KBM-7 (cell line): ENCODE data around the gene EPB41L4B.
"Not testable (repeated sequence)": the region's sequence is repeated elsewhere in the genome, so short reads cannot be mapped to it uniquely, and the experiment has no call there.

Experiments
- DNase-seq: peaks from one replicate; pipeline ENCODE4 v3.0.0-alpha.2; 2015
- in situ Hi-C: fragments of 300-500 bp; cut with MboI; formaldehyde crosslinking; loops from 2 replicates; pipeline ENCODE4 v1.14.3; 2020; ENCODE audit warnings: low sequenced_read_pairs, low pct_unique_long_range_greater_than_20kb, mixed read lengths

EPB41L4B gene

DNA sequence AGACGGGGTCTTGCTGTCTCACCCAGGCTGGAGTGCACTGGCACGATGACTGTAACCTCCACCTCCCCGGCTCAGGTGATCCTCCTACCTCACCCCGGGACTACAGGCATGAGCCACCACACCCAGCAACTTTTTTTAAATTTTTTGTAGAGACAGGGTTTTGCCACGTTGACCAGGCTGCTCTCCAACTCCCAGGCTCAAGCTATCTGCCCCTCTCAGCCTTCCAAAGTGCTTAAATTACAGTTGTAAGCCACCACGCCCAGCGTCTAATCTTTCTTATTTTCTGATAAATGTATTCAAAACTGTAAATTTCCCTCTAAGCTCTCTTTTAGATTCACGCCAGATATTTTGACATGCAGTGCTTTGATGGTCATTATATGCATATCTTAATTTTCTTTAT lies 164.2 kb downstream of the EPB41L4B start:
- no peak for DNase-seq
- in situ Hi-C loops = no loop called here

DNA sequence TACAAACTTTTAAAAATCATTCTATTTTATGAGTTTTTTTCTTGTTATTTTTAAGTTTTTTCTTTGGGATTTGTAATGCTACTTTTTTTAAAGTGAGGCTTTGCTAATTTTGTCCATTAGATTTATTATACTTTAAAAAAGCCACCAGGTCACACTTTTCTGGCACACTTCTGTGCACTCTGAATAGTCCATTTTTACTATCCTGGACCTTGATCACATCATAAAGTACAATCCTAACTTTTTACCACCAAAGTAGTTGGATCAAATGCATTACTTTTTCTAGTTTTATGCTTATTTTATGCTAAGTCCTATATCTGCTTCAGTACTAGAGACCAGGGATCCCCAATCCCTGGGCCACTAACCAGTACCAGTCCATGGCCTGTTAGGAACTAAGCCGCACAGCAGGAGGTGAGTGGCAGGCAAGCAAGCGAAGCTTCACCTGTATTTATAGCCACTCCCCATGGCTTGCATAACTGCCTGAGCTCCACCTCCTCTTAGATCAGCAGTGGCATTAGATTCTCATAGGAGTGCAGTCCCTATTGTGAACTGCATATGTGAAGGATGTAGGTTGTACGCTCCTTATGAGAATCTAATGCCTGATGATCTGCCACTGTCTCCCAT lies 169.8 kb downstream of the EPB41L4B start:
- in situ Hi-C loops = no loop called here
- no peak for DNase-seq

GRCh38 chr9:109149722-109150121 lies 171.1 kb downstream of the EPB41L4B start:
- in situ Hi-C loops = no loop called here
- no peak for DNase-seq

DNA sequence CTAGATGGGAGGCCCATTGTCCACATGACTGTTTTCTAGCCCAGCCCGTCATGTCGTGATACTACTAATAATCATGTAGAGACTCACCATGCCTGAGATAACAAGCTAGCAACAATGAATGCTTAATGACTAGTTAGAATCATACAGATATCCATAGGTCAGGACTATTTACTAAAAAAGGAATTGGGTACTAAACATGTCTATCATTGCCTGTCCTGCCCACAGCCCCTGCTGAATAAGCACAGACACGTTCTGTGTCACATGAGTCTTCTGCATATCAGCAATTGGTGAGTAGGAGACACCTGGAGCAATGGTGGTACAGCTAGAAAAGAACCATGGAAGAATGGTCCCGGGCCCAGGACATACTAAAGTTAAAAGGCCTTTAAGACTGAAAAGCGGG lies 171.8 kb downstream of the EPB41L4B start:
- DNase-seq = no peak
- in situ Hi-C loops = no loop called here

- no peak for DNase-seq
- in situ Hi-C loops = no loop called here
Observed at GRCh38 chr9:109145051-109145450, 175.8 kb downstream of the EPB41L4B start.

GRCh38 chr9:109143881-109144562 lies 176.8 kb downstream of the EPB41L4B start:
- peak; percentile 38 for DNase-seq
- in situ Hi-C loops = no loop called here

GRCh38 chr9:109141375-109141774 lies 179.5 kb downstream of the EPB41L4B start:
- no peak for DNase-seq
- in situ Hi-C loops = no loop called here

- in situ Hi-C loops = no loop called here
- no peak for DNase-seq
Observed at GRCh38 chr9:109139851-109140250, 181.0 kb downstream of the EPB41L4B start.

- no peak for DNase-seq
- in situ Hi-C loops = no loop called here
Observed at GRCh38 chr9:109138421-109138820, 182.4 kb downstream of the EPB41L4B start.

- in situ Hi-C loops = no loop called here
- no peak for DNase-seq
Observed at GRCh38 chr9:109134167-109134578, 186.7 kb downstream of the EPB41L4B start.

DNA sequence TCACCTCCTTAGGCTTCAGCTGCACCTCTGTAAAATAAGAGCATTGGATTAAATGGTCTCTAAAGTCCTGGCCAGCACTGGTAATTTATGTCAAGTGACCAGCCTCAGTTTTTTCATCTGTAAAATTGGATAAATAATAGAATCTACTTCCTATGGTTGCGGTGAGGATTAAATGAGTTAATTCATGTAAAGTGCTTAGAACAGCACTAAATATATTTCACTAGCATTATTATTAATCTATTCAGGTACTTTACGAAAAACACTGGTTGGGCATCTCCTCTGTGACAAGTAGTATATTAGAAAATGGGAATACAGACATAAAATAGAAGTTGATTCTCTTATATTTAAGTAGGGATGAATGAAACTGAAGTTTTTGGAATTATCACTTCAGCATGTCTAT lies 187.3 kb downstream of the EPB41L4B start:
- DNase-seq = no peak
- in situ Hi-C loops = no loop called here

GRCh38 chr9:109132567-109133021 lies 188.3 kb downstream of the EPB41L4B start:
- peak; percentile 50 for DNase-seq
- in situ Hi-C loops = no loop called here

- DNase-seq = no peak
- in situ Hi-C loops = no loop called here
Observed at GRCh38 chr9:109129470-109130197, 191.2 kb downstream of the EPB41L4B start.

GRCh38 chr9:109126671-109127070 lies 194.2 kb downstream of the EPB41L4B start:
- DNase-seq, in situ Hi-C loops: not testable (repeated sequence)

GRCh38 chr9:109124121-109124520 lies 196.7 kb downstream of the EPB41L4B start:
- in situ Hi-C loops = no loop called here
- no peak for DNase-seq

GRCh38 chr9:109122726-109123621 lies 197.9 kb downstream of the EPB41L4B start:
- in situ Hi-C loops = no loop called here
- DNase-seq = no peak
